Naive thymus-derived CD8-positive, alpha-beta T cell (primary cell): ENCODE measurements around the gene HSDL2. TPM values are rescaled to one million over a fixed set of nuclear protein-coding genes. Genes with fewer than 3 reads are reported as not detected.
"Not testable (repeated sequence)": the region's sequence is repeated elsewhere in the genome, so short reads cannot be mapped to it uniquely, and the experiment has no call there.

ENCODE experiments used
- ATAC-seq, 2 donors: fragments of 150-1000 bp; cut with Tn5 transposase in 1 of 2; sonication (Bioruptor Pico), chemical (Tn5 transposase) in 1 of 2; 1 replicate in 1 of 2; 2 replicates in 1 of 2; pipeline ENCODE4 v1.10.0; 2021; ENCODE audit warnings: mild to moderate bottlenecking in 2 of 2, moderate library complexity in 2 of 2
- POLR2A ChIA-PET: fragments of 350-600 bp; sonication (Branson Sonifier 250); formaldehyde crosslinking; loops from one replicate; lab custom pipeline; 2021; ENCODE audit warnings: antibody characterized with exemption; lab: Charles Lee
- DNase-seq, 10 donors: peaks; one replicate each; pipeline versions ENCODE4 v3.0.0 to v3.0.0-alpha.2; 2020 to 2022
- H3K27ac Mint-ChIP-seq, 10 donors: one replicate each; pipeline ENCODE4 v1.8.0; 2020 to 2022; ENCODE audit warnings: mild to moderate bottlenecking in 10 of 10, mixed read lengths in 10 of 10, moderate library complexity in 4 of 10, inconsistent platforms in 1 of 10
- H3K27me3 Mint-ChIP-seq, 5 donors: one replicate each; pipeline ENCODE4 v1.8.0; 2021 to 2022; ENCODE audit warnings: mixed read lengths in 5 of 5
- H3K36me3 Mint-ChIP-seq, 3 donors: one replicate each; pipeline ENCODE4 v1.8.0; 2020 to 2022; ENCODE audit warnings: mixed read lengths in 3 of 3, mild to moderate bottlenecking in 2 of 3, inconsistent platforms in 1 of 3
- H3K4me1 Mint-ChIP-seq, 4 donors: one replicate each; pipeline ENCODE4 v1.8.0; 2021 to 2022; ENCODE audit warnings: mixed read lengths in 4 of 4
- H3K4me3 Mint-ChIP-seq, 10 donors: one replicate each; pipeline ENCODE4 v1.8.0; 2020 to 2022; ENCODE audit warnings: mild to moderate bottlenecking in 10 of 10, mixed read lengths in 10 of 10, moderate library complexity in 6 of 10, inconsistent platforms in 1 of 10
- H3K9me3 Mint-ChIP-seq, 9 donors: one replicate each; pipeline ENCODE4 v1.8.0; 2020 to 2022; ENCODE audit warnings: mixed read lengths in 9 of 9, mild to moderate bottlenecking in 3 of 9, inconsistent platforms in 1 of 9, moderate library complexity in 1 of 9
- polyA plus RNA-seq, 3 donors: library from polyadenylated mRNA; unstranded; fragments of 300-500 nt; fragmentation: Illumina TruSeq; gene quantifications; one replicate each; pipeline ENCODE4 v1.2.3, GENCODE V29; 2021
- total RNA-seq, 8 experiments: library from RNA in 2 of 8; stranded (reverse) in 2 of 8; gene quantifications; one replicate each; pipeline ENCODE4 v1.2.3 and lab custom pipeline; 2021 to 2026

Gene HSDL2
- total and polyA plus RNA-seq, 5 experiments from 2014 or later, result 13.2 to 25.0 (median 17.2) TPM

- Mint-ChIP-seq H3K27me3 (no peaks in the 10 kb centered on the region), H3K4me1 (peaks cover 0 to 4% (median 2%) of the 10 kb centered on the region in 4 donors), H3K9me3 (peaks cover 0 to 6% (median 1%) of the 10 kb centered on the region in 9 donors), H3K27ac (peak overlapping the region in 2 of 10 donors; percentile 16 to 41), H3K36me3 (peaks cover 5 to 38% (median 30%) of the 10 kb centered on the region in 3 donors), H3K4me3 (no peak overlapping the region)
- POLR2A ChIA-PET, result no interaction called here
- DNase-seq (no peak), ATAC-seq (no peak)
Observed at GRCh38 chr9:112404508-112404932, 24.6 kb downstream of the HSDL2 start.

- H3K4me1 Mint-ChIP-seq, result peaks cover 0 to 4% (median 0%) of the 10 kb centered on the region in 4 donors
- peaks cover 5 to 61% (median 29%) of the 10 kb centered on the region in 3 donors for H3K36me3 Mint-ChIP-seq
- POLR2A ChIA-PET, result interaction anchor here (0.6 kb wide), 1 partner anchor 91 kb away, joined by 4 read pairs; no protein-coding TSS in a partner anchor
- no peak for ATAC-seq
- H3K9me3 Mint-ChIP-seq, result no peaks in the 10 kb centered on the region
- no peaks in the 10 kb centered on the region for H3K27me3 Mint-ChIP-seq
- H3K27ac Mint-ChIP-seq, result no peak overlapping the region
- H3K4me3 Mint-ChIP-seq, result no peak overlapping the region
- no peak for DNase-seq
Observed at GRCh38 chr9:112408275-112408674, 28.4 kb downstream of the HSDL2 start.

GRCh38 chr9:112408819-112409218 is 28.9 kb downstream of the HSDL2 start:
- DNase-seq, result no peak
- no peaks in the 10 kb centered on the region for H3K27me3 Mint-ChIP-seq
- ATAC-seq, result no peak
- peaks cover 5 to 61% (median 29%) of the 10 kb centered on the region in 3 donors for H3K36me3 Mint-ChIP-seq
- POLR2A ChIA-PET, result no interaction called here
- no peak overlapping the region for H3K27ac Mint-ChIP-seq
- no peaks in the 10 kb centered on the region for H3K9me3 Mint-ChIP-seq
- no peak overlapping the region for H3K4me3 Mint-ChIP-seq
- peaks cover 0 to 4% (median 0%) of the 10 kb centered on the region in 4 donors for H3K4me1 Mint-ChIP-seq

DNA sequence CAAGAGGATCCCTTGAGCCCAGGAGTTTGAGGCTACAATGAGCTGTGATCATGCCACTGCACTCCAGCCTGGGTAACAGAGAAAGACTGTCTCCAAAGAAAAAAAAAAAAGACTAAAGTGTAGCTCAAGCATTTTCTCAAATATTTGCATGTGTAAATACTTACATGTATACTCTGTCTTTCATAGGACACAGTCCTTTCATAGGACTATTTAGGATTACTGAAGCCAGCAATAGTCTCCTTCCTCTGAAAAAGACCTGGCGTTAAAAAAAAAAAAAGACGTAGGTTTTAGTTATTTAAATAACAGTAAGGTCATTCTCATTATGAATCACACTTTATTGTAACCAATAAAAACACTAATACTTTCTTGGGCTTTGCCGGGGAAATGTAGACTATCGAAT is 29.9 kb downstream of the HSDL2 start:
- H3K9me3 Mint-ChIP-seq, result no peaks in the 10 kb centered on the region
- H3K27me3 Mint-ChIP-seq, result no peaks in the 10 kb centered on the region
- POLR2A ChIA-PET, result no interaction called here
- no peaks in the 10 kb centered on the region for H3K4me1 Mint-ChIP-seq
- H3K27ac Mint-ChIP-seq, result peak overlapping the region in 1 of 10 donors; percentile 64
- no peak overlapping the region for H3K4me3 Mint-ChIP-seq
- ATAC-seq, result no peak
- peaks cover 5 to 58% (median 29%) of the 10 kb centered on the region in 3 donors for H3K36me3 Mint-ChIP-seq
- no peak for DNase-seq

- DNase-seq (no peak), ATAC-seq (no peak)
- Mint-ChIP-seq H3K9me3 (no peaks in the 10 kb centered on the region), H3K4me3 (no peak overlapping the region), H3K27ac (no peak overlapping the region), H3K36me3 (peaks cover 5 to 45% (median 20%) of the 10 kb centered on the region in 3 donors), H3K4me1 (no peaks in the 10 kb centered on the region), H3K27me3 (no peaks in the 10 kb centered on the region)
- POLR2A ChIA-PET, result no interaction called here
Observed at GRCh38 chr9:112411626-112412027, 31.7 kb downstream of the HSDL2 start.

DNA sequence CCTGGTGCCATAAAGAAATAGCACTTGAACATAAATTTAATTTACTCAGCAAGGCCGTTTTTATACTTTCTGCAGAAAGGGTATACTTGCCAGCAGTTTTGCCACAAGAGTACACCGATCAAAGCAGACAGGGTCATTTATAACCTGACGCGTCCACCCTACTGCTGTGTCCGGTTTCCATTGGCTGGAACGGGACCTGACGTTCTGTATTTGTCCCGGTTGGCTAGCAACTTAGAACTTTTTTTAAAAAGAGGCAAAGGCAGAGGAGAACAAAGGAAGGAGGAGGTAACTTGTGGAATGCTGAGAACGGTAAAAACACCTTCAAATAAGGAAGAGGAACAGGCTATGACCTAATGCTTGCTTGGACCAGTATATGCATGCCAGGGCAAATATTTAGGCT is 33.8 kb downstream of the HSDL2 start:
- POLR2A ChIA-PET, H3K9me3 Mint-ChIP-seq, H3K27me3 Mint-ChIP-seq, H3K4me1 Mint-ChIP-seq, ATAC-seq, H3K27ac Mint-ChIP-seq, DNase-seq, H3K4me3 Mint-ChIP-seq: not testable (repeated sequence)
- H3K36me3 Mint-ChIP-seq, result peaks cover 0 to 29% (median 12%) of the 10 kb centered on the region in 3 donors

DNA sequence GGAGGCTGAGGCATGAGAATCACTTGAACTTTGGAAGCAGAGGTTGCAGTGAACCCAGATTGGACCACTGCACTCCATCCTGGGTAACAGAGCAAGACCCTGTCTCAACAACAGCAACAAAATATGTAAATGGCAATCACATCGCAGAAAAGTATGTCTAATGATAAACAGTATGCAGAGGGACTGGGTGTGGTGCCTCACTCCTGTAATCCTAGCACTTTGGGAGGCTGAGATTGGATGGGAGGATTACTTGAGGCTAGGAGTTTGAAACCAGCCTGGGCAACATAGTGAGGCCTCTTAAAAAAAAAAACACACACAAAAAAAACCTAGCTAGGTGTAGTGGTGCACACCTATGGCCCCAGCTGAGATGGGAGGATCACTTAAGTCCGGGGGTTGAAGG is 40.3 kb downstream of the HSDL2 start:
- DNase-seq (no peak), ATAC-seq (no peak)
- no peaks in the 10 kb centered on the region for H3K9me3 Mint-ChIP-seq
- no peak overlapping the region for H3K27ac Mint-ChIP-seq
- no peaks in the 10 kb centered on the region for H3K4me1 Mint-ChIP-seq
- H3K4me3 Mint-ChIP-seq, result no peak overlapping the region
- H3K36me3 Mint-ChIP-seq, result peaks cover 19 to 26% (median 20%) of the 10 kb centered on the region in 3 donors
- H3K27me3 Mint-ChIP-seq, result no peaks in the 10 kb centered on the region
- POLR2A ChIA-PET, result no interaction called here

- Mint-ChIP-seq H3K27ac (no peak overlapping the region), H3K4me1 (no peaks in the 10 kb centered on the region), H3K36me3 (peaks cover 19 to 26% (median 19%) of the 10 kb centered on the region in 3 donors), H3K4me3 (no peak overlapping the region), H3K27me3 (no peaks in the 10 kb centered on the region), H3K9me3 (no peaks in the 10 kb centered on the region)
- no peak for DNase-seq
- no peak for ATAC-seq
- POLR2A ChIA-PET, result no interaction called here
Observed at GRCh38 chr9:112421771-112422222, 41.9 kb downstream of the HSDL2 start.

DNA sequence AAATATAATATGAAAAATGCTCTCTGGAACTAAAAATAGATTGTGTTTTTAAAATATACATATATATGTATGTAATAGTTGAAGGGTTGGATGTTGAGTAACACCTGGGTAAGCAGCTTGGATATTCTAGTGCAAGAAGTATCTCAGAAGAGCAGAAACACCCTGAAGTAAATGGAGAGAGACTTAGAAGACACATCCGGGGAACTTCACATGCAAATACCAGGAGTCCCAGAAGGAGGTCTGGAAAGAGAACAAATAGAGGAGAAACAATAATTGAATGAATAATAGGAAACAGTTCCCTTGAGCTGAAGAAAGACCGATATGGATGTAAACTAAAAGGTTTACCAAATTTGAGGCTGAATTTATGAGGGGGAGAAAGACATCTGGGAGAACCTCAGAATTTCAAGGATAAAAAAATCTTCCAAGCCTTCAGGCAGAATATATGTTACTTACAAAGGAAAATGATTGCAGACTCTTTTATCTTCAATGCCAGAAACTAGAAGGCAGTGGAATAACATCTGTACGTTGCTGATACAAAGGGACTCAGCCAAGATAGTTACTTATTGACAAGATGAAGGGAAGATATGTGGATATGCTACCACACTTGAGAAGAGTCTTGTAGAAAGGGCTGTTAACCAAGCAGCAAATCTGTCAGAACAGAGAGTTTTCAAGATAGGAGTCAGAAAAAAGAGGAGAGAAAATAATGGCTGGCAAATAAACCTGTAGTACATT is 42.7 kb downstream of the HSDL2 start:
- Mint-ChIP-seq H3K9me3 (no peaks in the 10 kb centered on the region), H3K27me3 (no peaks in the 10 kb centered on the region), H3K4me3 (no peak overlapping the region), H3K4me1 (no peaks in the 10 kb centered on the region), H3K27ac (no peak overlapping the region), H3K36me3 (peaks cover 17 to 26% (median 19%) of the 10 kb centered on the region in 3 donors)
- no peak for ATAC-seq
- no peak for DNase-seq
- POLR2A ChIA-PET, result no interaction called here

GRCh38 chr9:112430006-112430522 is 50.2 kb downstream of the HSDL2 start:
- Mint-ChIP-seq H3K27me3 (no peaks in the 10 kb centered on the region), H3K36me3 (peaks cover 11 to 17% (median 16%) of the 10 kb centered on the region in 3 donors), H3K9me3 (no peaks in the 10 kb centered on the region), H3K4me1 (no peaks in the 10 kb centered on the region), H3K4me3 (peak overlapping the region in 1 of 10 donors; percentile 2), H3K27ac (peak overlapping the region in 1 of 10 donors; percentile 2)
- DNase-seq, result no peak
- ATAC-seq, result no peak
- POLR2A ChIA-PET, result no interaction called here

DNA sequence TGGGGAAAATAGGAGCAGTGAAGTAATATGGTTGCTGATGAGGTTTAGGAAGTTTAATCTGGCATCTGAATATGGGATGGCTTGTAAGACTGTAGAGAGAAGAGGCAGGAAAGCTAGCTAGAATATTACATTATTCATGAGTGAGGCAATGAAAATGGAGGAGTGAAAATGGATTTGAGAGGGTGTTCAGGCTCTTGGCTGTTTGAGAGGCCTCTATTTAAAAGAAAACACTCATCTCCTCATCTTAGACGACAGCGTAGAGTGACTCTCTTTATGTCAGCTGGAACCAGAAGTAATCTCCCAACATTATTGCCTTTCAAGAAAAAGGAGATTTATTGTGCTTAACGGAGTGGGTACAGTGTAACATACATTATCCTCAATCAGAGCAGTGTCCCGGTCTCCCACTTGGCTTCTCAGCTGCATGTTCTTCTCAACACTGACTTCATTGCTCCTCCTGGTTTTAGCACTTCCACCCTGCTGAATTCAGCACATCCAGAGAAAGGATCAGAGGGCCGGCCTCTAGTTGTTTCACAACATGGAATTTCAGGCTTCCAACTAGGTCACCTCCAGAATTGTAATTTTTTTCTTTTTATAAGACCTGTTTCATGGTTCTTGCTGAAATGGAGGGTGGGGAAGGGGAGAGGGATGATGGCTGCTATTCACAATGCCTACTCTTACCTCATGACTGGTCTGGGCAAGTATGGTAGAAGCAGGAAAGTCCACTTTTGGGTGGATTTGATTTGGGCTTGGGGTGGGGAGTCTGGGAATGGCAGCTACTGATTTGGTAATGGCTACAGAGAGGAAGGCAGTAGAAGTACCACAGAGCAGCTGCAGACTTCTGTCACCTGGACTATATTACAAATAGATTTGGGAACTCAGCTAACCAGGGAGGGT is 53.8 kb downstream of the HSDL2 start:
- Mint-ChIP-seq H3K27me3 (no peaks in the 10 kb centered on the region), H3K4me1 (no peaks in the 10 kb centered on the region), H3K9me3 (no peaks in the 10 kb centered on the region), H3K4me3 (no peak overlapping the region), H3K36me3 (peaks cover 11 to 21% (median 15%) of the 10 kb centered on the region in 3 donors), H3K27ac (peak overlapping the region in 3 of 10 donors; percentile 18 to 45 (median 23))
- POLR2A ChIA-PET, result no interaction called here
- DNase-seq, result no peak
- ATAC-seq, result no peak

- DNase-seq (no peak), ATAC-seq (no peak)
- Mint-ChIP-seq H3K36me3 (peaks cover 7 to 17% (median 10%) of the 10 kb centered on the region in 3 donors), H3K4me3 (no peak overlapping the region), H3K27me3 (no peaks in the 10 kb centered on the region), H3K9me3 (no peaks in the 10 kb centered on the region), H3K27ac (peak overlapping the region in 1 of 10 donors; percentile 37), H3K4me1 (no peaks in the 10 kb centered on the region)
- POLR2A ChIA-PET, result no interaction called here
Observed at GRCh38 chr9:112434487-112434886, 54.6 kb downstream of the HSDL2 start.
